ENCODE data around the gene KIF25.

The KIF25 gene

GRCh38 chr6:168092541-168092940 lies 95.1 kb downstream of the KIF25 start:
- H3K4me3 ChIP-seq (replicated peaks; ENCODE audit: low read depth, low read length), result no peak overlapping the region
- TF ChIP-seq, protein P1, sequence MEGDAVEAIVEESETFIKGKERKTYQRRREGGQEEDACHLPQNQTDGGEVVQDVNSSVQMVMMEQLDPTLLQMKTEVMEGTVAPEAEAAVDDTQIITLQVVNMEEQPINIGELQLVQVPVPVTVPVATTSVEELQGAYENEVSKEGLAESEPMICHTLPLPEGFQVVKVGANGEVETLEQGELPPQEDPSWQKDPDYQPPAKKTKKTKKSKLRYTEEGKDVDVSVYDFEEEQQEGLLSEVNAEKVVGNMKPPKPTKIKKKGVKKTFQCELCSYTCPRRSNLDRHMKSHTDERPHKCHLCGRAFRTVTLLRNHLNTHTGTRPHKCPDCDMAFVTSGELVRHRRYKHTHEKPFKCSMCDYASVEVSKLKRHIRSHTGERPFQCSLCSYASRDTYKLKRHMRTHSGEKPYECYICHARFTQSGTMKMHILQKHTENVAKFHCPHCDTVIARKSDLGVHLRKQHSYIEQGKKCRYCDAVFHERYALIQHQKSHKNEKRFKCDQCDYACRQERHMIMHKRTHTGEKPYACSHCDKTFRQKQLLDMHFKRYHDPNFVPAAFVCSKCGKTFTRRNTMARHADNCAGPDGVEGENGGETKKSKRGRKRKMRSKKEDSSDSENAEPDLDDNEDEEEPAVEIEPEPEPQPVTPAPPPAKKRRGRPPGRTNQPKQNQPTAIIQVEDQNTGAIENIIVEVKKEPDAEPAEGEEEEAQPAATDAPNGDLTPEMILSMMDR (IDR thresholded peaks at IDR 0.05; ENCODE audit: low read depth, low read length, missing control alignments), result no peak
- no peak for DNase-seq (ENCODE audit: extremely low read depth, low read depth)

GRCh38 chr6:168093071-168093505 lies 95.6 kb downstream of the KIF25 start:
- TF ChIP-seq, protein P1 (IDR thresholded peaks at IDR 0.05; ENCODE audit: low read depth, low read length, missing control alignments), result no peak
- no peak for DNase-seq (ENCODE audit: extremely low read depth, low read depth)
- H3K4me3 ChIP-seq (replicated peaks; ENCODE audit: low read depth, low read length), result no peak overlapping the region

DNA sequence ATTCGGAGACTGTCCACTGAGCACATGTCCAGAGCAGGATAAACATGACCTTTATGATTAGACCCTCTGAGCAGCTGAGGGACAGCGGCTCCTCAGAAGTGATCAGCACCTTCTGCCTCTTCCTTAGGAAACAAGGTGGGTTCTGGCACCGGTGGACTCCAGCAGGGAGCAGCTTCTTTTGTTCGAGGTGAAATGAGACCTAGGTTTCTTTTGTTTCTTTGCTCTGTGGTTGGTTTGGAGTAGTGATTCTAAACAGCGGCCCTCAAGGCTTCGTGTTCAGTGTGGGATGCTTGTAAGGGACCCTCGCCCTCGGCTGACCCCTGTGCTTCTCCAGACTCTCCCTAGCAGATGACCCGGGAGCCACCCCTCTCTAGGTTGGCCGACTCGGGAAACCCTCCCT lies 96.2 kb downstream of the KIF25 start:
- TF ChIP-seq, protein P1 (IDR thresholded peaks at IDR 0.05; ENCODE audit: low read depth, low read length, missing control alignments), result no peak
- no peak for DNase-seq (ENCODE audit: extremely low read depth, low read depth)
- H3K4me3 ChIP-seq (replicated peaks; ENCODE audit: low read depth, low read length), result no peak overlapping the region
